GM12878 (cell line): ENCODE data around the gene RNPS1. TPM values are rescaled to one million over a fixed set of nuclear protein-coding genes. Genes with fewer than 3 reads are reported as not detected.

Source experiments
- ATAC-seq: fragments of 200-7000 bp; cut with Tn5 transposase; 3 replicates; pipeline ENCODE4 v1.9.1; 2020; ENCODE audit warnings: mild to moderate bottlenecking, moderate library complexity
- BruUV-seq: library from RNA; stranded (reverse); fragments of 400-500 nt; replicated peaks from 2 replicates; lab custom pipeline; 2021; lab: Mats Ljungman, UMichigan
- CTCF ChIA-PET: fragments of 300-600 bp; sonication (Branson Sonifier 250); formaldehyde crosslinking; extraction: SDS; loops from one replicate; lab custom pipeline; 2021; ENCODE audit warnings: inconsistent platforms; lab: Yijun Ruan, JAX
- POLR2A ChIA-PET: fragments of 350-600 bp; formaldehyde crosslinking; extraction: SDS; loops from one replicate; lab custom pipeline; 2021; ENCODE audit warnings: inconsistent platforms; lab: Charles Lee
- RAD21 ChIA-PET: fragments of 300-600 bp; sonication (Branson Sonifier 250); formaldehyde crosslinking; loops from one replicate; lab custom pipeline; 2023; ENCODE audit warnings: antibody characterized with exemption; ENCODE audit not compliant: unreplicated experiment; lab: Charles Lee
- SMC1A ChIA-PET: fragments of 300-600 bp; sonication (Branson Sonifier 250); formaldehyde crosslinking; loops from one replicate; lab custom pipeline; 2023; ENCODE audit not compliant: unreplicated experiment, uncharacterized antibody; lab: Charles Lee
- DNase-seq: peaks from one replicate; pipeline ENCODE4 v3.0.0-alpha.2; 2011; ENCODE audit warnings: low read depth, low spot score
- FAIRE-seq: peaks from 3 replicates; lab custom pipeline; 2011; peaks lifted over from hg19 to GRCh38; lab: Jason Lieb, UNC
- H2AFZ ChIP-seq: 2 replicates; pipeline ENCODE4 v1.6.0; 2011; ENCODE audit warnings: low read depth, low read length, control low read depth; ENCODE audit not compliant: control insufficient read depth
- H3K27ac ChIP-seq: 2 replicates; pipeline ENCODE4 v1.5.1; 2011; ENCODE audit warnings: control low read depth; ENCODE audit not compliant: control insufficient read depth, insufficient read depth
- H3K27me3 ChIP-seq, 2 experiments: replicated peaks in 1 of 2; 2 replicates each; pipeline versions ENCODE4 v1.6.0 to v1.6.1; 2011; ENCODE audit warnings: low read length in 1 of 2; ENCODE audit not compliant: control insufficient read depth in 2 of 2, insufficient read depth in 2 of 2
- H3K36me3 ChIP-seq, 2 experiments: 2 replicates each; pipeline ENCODE4 v1.5.1; 2011; ENCODE audit warnings: low read length in 1 of 2; ENCODE audit not compliant: control insufficient read depth in 2 of 2, insufficient read depth in 2 of 2
- H3K4me1 ChIP-seq: 2 replicates; pipeline ENCODE4 v1.6.1; 2011; ENCODE audit warnings: mild to moderate bottlenecking, low read length, moderate library complexity, mixed read lengths; ENCODE audit not compliant: control insufficient read depth, insufficient read depth
- H3K4me2 ChIP-seq: 2 replicates; pipeline ENCODE4 v1.6.0; 2011; ENCODE audit warnings: control low read depth; ENCODE audit not compliant: control insufficient read depth, insufficient read depth
- H3K4me3 ChIP-seq: fragments of 200-600 bp; sonication (generic); 2 replicates; pipeline ENCODE4 v1.5.1; 2016
- H3K79me2 ChIP-seq: 2 replicates; pipeline ENCODE4 v1.6.0; 2011; ENCODE audit warnings: low read length; ENCODE audit not compliant: control insufficient read depth, insufficient read depth
- H3K9ac ChIP-seq: 2 replicates; pipeline ENCODE4 v1.8.0; 2011; ENCODE audit warnings: low read length, control low read depth, mixed read lengths; ENCODE audit not compliant: control insufficient read depth, insufficient read depth
- H3K9me3 ChIP-seq: replicated peaks from 3 replicates; pipeline ENCODE4 v1.5.1; 2011; ENCODE audit warnings: mild to moderate bottlenecking, low read length; ENCODE audit not compliant: control insufficient read depth, insufficient read depth
- H4K20me1 ChIP-seq: 2 replicates; pipeline ENCODE4 v1.6.0; 2011; ENCODE audit not compliant: control insufficient read depth, insufficient read depth
- ATF2 ChIP-seq: IDR thresholded peaks from 2 replicates; pipeline ENCODE4 v1.6.1; 2012; ENCODE audit warnings: low read length, inconsistent platforms
- BACH1 ChIP-seq: fragments of 450-650 bp; IDR thresholded peaks from 2 replicates; pipeline ENCODE4 v1.6.1; 2017; ENCODE audit warnings: mild to moderate bottlenecking, borderline replicate concordance
- CBX3 ChIP-seq: fragments of 200-600 bp; sonication (generic); IDR thresholded peaks from 2 replicates; pipeline ENCODE4 v1.6.1; 2016; ENCODE audit warnings: low read depth, borderline replicate concordance
- DPF2 ChIP-seq: fragments of 450-650 bp; IDR thresholded peaks from 2 replicates; pipeline ENCODE4 v1.6.1; 2017; ENCODE audit warnings: mild to moderate bottlenecking
- HDAC6 ChIP-seq: fragments of 200-600 bp; sonication (generic); IDR thresholded peaks from one replicate; pipeline ENCODE4 v1.8.0; 2017; ENCODE audit warnings: antibody characterized with exemption; ENCODE audit not compliant: unreplicated experiment
- IRF5 ChIP-seq: fragments of 450-650 bp; IDR thresholded peaks from 2 replicates; pipeline ENCODE4 v1.6.1; 2017; ENCODE audit warnings: borderline replicate concordance
- MAX ChIP-seq: IDR thresholded peaks from 2 replicates; pipeline ENCODE4 v1.6.1; 2012; ENCODE audit warnings: low read depth, low read length, improper control_type of control experiment
- NKRF ChIP-seq: fragments of 450-650 bp; conservative IDR thresholded peaks from 2 replicates; pipeline ENCODE4 v1.6.1; 2017; ENCODE audit warnings: mild to moderate bottlenecking, moderate library complexity
- POLR2AphosphoS2 ChIP-seq: IDR thresholded peaks from 2 replicates; pipeline ENCODE4 v1.6.1; 2011; ENCODE audit warnings: low read depth, mild to moderate bottlenecking, low read length, improper control_type of control experiment, moderate library complexity
- SMAD5 ChIP-seq: IDR thresholded peaks from 2 replicates; pipeline ENCODE4 v1.6.1; 2016; ENCODE audit warnings: antibody characterized with exemption, low read depth
- WGBS: methylation state at CpG from one replicate; pipeline ENCODE4 v1.1.6; 2016; ENCODE audit warnings: low lambda C conversion rate; ENCODE audit not compliant: insufficient replicate concordance, insufficient coverage; ENCODE audit errors: missing lambda C conversion rate; 5-methylcytosine and 5-hydroxymethylcytosine counted together
- in situ Hi-C: fragments of 300-500 bp; cut with MboI; formaldehyde crosslinking; loops from 9 replicates; pipeline ENCODE4 v1.14.3; 2018; ENCODE audit warnings: mixed read lengths
- intact Hi-C: fragments of 100-400 bp; cut with micrococcal nuclease; formaldehyde crosslinking; loops from one replicate; pipeline ENCODE4 v1.14.2; 2022; ENCODE audit not compliant: unreplicated experiment
- polyA plus RNA-seq, 11 experiments: library from polyadenylated mRNA; depleted of rRNA in 4 of 11; unstranded in 6 of 11; stranded (reverse) in 5 of 11; fragments of >200 nt; fragmentation: Nextera tagmentation in 4 of 11; fragmentation: Illumina TruSeq in 1 of 11; extraction: Ambion mirVana in 4 of 11; extraction: Trizol in 1 of 11; gene quantifications; 1 replicate in 1 of 11; 2 replicates in 10 of 11; pipeline versions ENCODE4 v1.2.1 to v1.2.3, GENCODE V29; 2011 to 2016; ENCODE audit warnings: inconsistent platforms in 2 of 11, missing spikeins in 2 of 11, low read depth in 1 of 11
- total RNA-seq, 4 experiments: library from RNA; depleted of rRNA in 3 of 4; stranded (reverse); fragments of >200 nt in 3 of 4; fragmentation: Illumina TruSeq in 1 of 4; extraction: Trizol in 1 of 4; gene quantifications; 2 replicates each; pipeline versions ENCODE4 v1.2.1 to v1.2.3, GENCODE V29; 2013 to 2021

RNPS1 gene
- total and polyA plus RNA-seq, 10 of the 15 experiments (the other 5 are each of a cell fraction or from before 2014, with no cell fraction given), result 38.2 to 359 (median 188) TPM

GRCh38 chr16:2277466-2278271 lies 9.7 kb upstream of the RNPS1 start:
- Histone ChIP-seq H3K9ac (no peak overlapping the region), H3K27ac (no peak overlapping the region), H3K27me3 (no peaks in the 10 kb centered on the region), H3K9me3 (no peaks in the 10 kb centered on the region), H2AFZ (no peak overlapping the region), H3K36me3 (no peaks in the 10 kb centered on the region), H4K20me1 (no peaks in the 10 kb centered on the region), H3K4me3 (no peak overlapping the region), H3K79me2 (no peaks in the 10 kb centered on the region), H3K4me1 (no peaks in the 10 kb centered on the region), H3K4me2 (no peak overlapping the region)
- 69% methylated on average over 25 of the region's 25 CpGs for WGBS
- ChIA-PET CTCF (no interaction called here), SMC1A (no interaction called here), POLR2A (no interaction called here), RAD21 (no interaction called here)
- no TSS peak for BruUV-seq
- FAIRE-seq (no peak), ATAC-seq (no peak), DNase-seq (no peak)
- intact Hi-C loops, result no loop called here
- in situ Hi-C loops, result no loop called here
- TF ChIP-seq BACH1 (no peak), HDAC6 (no peak), DPF2 (no peak), IRF5 (no peak), MAX (no peak), SMAD5 (no peak), ATF2 (no peak), CBX3 (no peak), POLR2AphosphoS2 (no peak), NKRF (no peak)
